IPS-20b (cell line): ENCODE data around the gene EMILIN2.

ENCODE experiments used
- H3K27ac ChIP-seq: one replicate; pipeline ENCODE4 v1.5.1; 2013; ENCODE audit warnings: low read length
- H3K27me3 ChIP-seq: 2 replicates; pipeline ENCODE4 v1.6.1; 2013; ENCODE audit warnings: mild to moderate bottlenecking, low read length, inconsistent platforms; ENCODE audit not compliant: insufficient read depth
- H3K36me3 ChIP-seq: 2 replicates; pipeline ENCODE4 v1.6.1; 2013; ENCODE audit warnings: low read depth, mild to moderate bottlenecking, inconsistent platforms, low read length, moderate library complexity; ENCODE audit not compliant: insufficient read depth
- H3K4me1 ChIP-seq: 2 replicates; pipeline ENCODE4 v1.6.1; 2013; ENCODE audit warnings: mild to moderate bottlenecking, control low read depth, inconsistent platforms, low read length, moderate library complexity; ENCODE audit not compliant: insufficient read depth
- H3K4me3 ChIP-seq: 2 replicates; pipeline ENCODE4 v1.5.1; 2013; ENCODE audit warnings: mild to moderate bottlenecking, low read length, inconsistent platforms
- H3K9ac ChIP-seq: 2 replicates; pipeline ENCODE4 v1.6.1; 2013; ENCODE audit warnings: low read depth, mild to moderate bottlenecking, inconsistent platforms, low read length, moderate library complexity
- H3K9me3 ChIP-seq: 2 replicates; pipeline ENCODE4 v1.6.1; 2013; ENCODE audit warnings: mild to moderate bottlenecking, low read depth, low read length, inconsistent platforms; ENCODE audit not compliant: insufficient read depth

Gene EMILIN2

GRCh38 chr18:2905854-2906703 lies 59.3 kb downstream of the EMILIN2 start:
- peaks cover 32% of the 10 kb centered on the region for H3K27me3 ChIP-seq

GRCh38 chr18:2906704-2907549 lies 60.1 kb downstream of the EMILIN2 start:
- no peaks in the 10 kb centered on the region for H3K4me1 ChIP-seq
- H3K4me3 ChIP-seq = peak overlapping the region; percentile 76
- H3K9ac ChIP-seq = peak overlapping the region; percentile 73; the same call in 1 of the 2 replicates
- no peak overlapping the region for H3K27ac ChIP-seq
- no peaks in the 10 kb centered on the region for H3K9me3 ChIP-seq
- peaks cover 32% of the 10 kb centered on the region for H3K27me3 ChIP-seq
- peaks cover 25% of the 10 kb centered on the region for H3K36me3 ChIP-seq

More at GRCh38 chr18:2905854-2906703, 59.3 kb downstream of the EMILIN2 start:
- no peaks in the 10 kb centered on the region for H3K9me3 ChIP-seq
- no peaks in the 10 kb centered on the region for H3K4me1 ChIP-seq
- no peak overlapping the region for H3K27ac ChIP-seq
- H3K9ac ChIP-seq = peak overlapping the region; percentile 73; the same call in 1 of the 2 replicates
- peak overlapping the region; percentile 76 for H3K4me3 ChIP-seq
- H3K36me3 ChIP-seq = peaks cover 18% of the 10 kb centered on the region

- peak overlapping the region; percentile 76 for H3K4me3 ChIP-seq
- peaks cover 25% of the 10 kb centered on the region for H3K36me3 ChIP-seq
- no peaks in the 10 kb centered on the region for H3K4me1 ChIP-seq
- H3K9ac ChIP-seq = peak overlapping the region; percentile 73; the same call in 1 of the 2 replicates
- H3K9me3 ChIP-seq = no peaks in the 10 kb centered on the region
- no peak overlapping the region for H3K27ac ChIP-seq
- H3K27me3 ChIP-seq = peaks cover 32% of the 10 kb centered on the region
Measured at GRCh38 chr18:2907550-2908135, 60.8 kb downstream of the EMILIN2 start.

- no peak overlapping the region for H3K27ac ChIP-seq
- no peaks in the 10 kb centered on the region for H3K4me1 ChIP-seq
- peaks cover 29% of the 10 kb centered on the region for H3K36me3 ChIP-seq
- H3K9ac ChIP-seq = no peak overlapping the region
- H3K4me3 ChIP-seq = no peak overlapping the region
- no peaks in the 10 kb centered on the region for H3K9me3 ChIP-seq
- peaks cover 31% of the 10 kb centered on the region for H3K27me3 ChIP-seq
Measured at GRCh38 chr18:2908166-2908945, 61.5 kb downstream of the EMILIN2 start.

GRCh38 chr18:2908946-2909335 lies 62.1 kb downstream of the EMILIN2 start:
- H3K9ac ChIP-seq = no peak overlapping the region
- no peak overlapping the region for H3K4me3 ChIP-seq
- peaks cover 25% of the 10 kb centered on the region for H3K27me3 ChIP-seq
- peaks cover 35% of the 10 kb centered on the region for H3K36me3 ChIP-seq
- H3K4me1 ChIP-seq = no peaks in the 10 kb centered on the region
- H3K9me3 ChIP-seq = no peaks in the 10 kb centered on the region
- H3K27ac ChIP-seq = no peak overlapping the region

GRCh38 chr18:2909431-2910140 lies 62.8 kb downstream of the EMILIN2 start:
- peaks cover 18% of the 10 kb centered on the region for H3K27me3 ChIP-seq
- peaks cover 42% of the 10 kb centered on the region for H3K36me3 ChIP-seq
- H3K9ac ChIP-seq = no peak overlapping the region
- no peaks in the 10 kb centered on the region for H3K9me3 ChIP-seq
- H3K4me3 ChIP-seq = no peak overlapping the region
- no peak overlapping the region for H3K27ac ChIP-seq
- no peaks in the 10 kb centered on the region for H3K4me1 ChIP-seq

- Histone ChIP-seq H3K4me3 (no peak overlapping the region), H3K4me1 (peaks cover 3% of the 10 kb centered on the region; the same call in 1 of the 2 replicates), H3K27me3 (peaks cover 15% of the 10 kb centered on the region), H3K27ac (no peak overlapping the region), H3K9ac (no peak overlapping the region), H3K9me3 (no peaks in the 10 kb centered on the region), H3K36me3 (peaks cover 43% of the 10 kb centered on the region)
Measured at GRCh38 chr18:2910261-2910660, 63.5 kb downstream of the EMILIN2 start.

- H3K27ac ChIP-seq = no peak overlapping the region
- H3K9ac ChIP-seq = no peak overlapping the region
- H3K9me3 ChIP-seq = no peaks in the 10 kb centered on the region
- H3K4me3 ChIP-seq = no peak overlapping the region
- H3K4me1 ChIP-seq = peaks cover 6% of the 10 kb centered on the region
- H3K36me3 ChIP-seq = peaks cover 43% of the 10 kb centered on the region
- peaks cover 11% of the 10 kb centered on the region for H3K27me3 ChIP-seq
Measured at GRCh38 chr18:2910751-2911425, 64.1 kb downstream of the EMILIN2 start.

GRCh38 chr18:2911533-2911932 lies 64.7 kb downstream of the EMILIN2 start:
- peaks cover 10% of the 10 kb centered on the region for H3K4me1 ChIP-seq
- peaks cover 43% of the 10 kb centered on the region for H3K36me3 ChIP-seq
- H3K27me3 ChIP-seq = peaks cover 6% of the 10 kb centered on the region
- no peak overlapping the region for H3K27ac ChIP-seq
- H3K9ac ChIP-seq = no peak overlapping the region
- H3K9me3 ChIP-seq = no peaks in the 10 kb centered on the region
- H3K4me3 ChIP-seq = no peak overlapping the region
